ENCODE results near the gene RNF128. TPM values are rescaled to one million over a fixed set of nuclear protein-coding genes. Genes with fewer than 3 reads are reported as not detected.

RNF128 gene, protein sequence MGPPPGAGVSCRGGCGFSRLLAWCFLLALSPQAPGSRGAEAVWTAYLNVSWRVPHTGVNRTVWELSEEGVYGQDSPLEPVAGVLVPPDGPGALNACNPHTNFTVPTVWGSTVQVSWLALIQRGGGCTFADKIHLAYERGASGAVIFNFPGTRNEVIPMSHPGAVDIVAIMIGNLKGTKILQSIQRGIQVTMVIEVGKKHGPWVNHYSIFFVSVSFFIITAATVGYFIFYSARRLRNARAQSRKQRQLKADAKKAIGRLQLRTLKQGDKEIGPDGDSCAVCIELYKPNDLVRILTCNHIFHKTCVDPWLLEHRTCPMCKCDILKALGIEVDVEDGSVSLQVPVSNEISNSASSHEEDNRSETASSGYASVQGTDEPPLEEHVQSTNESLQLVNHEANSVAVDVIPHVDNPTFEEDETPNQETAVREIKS
- not detected in 2 replicates for total RNA-seq

DNA sequence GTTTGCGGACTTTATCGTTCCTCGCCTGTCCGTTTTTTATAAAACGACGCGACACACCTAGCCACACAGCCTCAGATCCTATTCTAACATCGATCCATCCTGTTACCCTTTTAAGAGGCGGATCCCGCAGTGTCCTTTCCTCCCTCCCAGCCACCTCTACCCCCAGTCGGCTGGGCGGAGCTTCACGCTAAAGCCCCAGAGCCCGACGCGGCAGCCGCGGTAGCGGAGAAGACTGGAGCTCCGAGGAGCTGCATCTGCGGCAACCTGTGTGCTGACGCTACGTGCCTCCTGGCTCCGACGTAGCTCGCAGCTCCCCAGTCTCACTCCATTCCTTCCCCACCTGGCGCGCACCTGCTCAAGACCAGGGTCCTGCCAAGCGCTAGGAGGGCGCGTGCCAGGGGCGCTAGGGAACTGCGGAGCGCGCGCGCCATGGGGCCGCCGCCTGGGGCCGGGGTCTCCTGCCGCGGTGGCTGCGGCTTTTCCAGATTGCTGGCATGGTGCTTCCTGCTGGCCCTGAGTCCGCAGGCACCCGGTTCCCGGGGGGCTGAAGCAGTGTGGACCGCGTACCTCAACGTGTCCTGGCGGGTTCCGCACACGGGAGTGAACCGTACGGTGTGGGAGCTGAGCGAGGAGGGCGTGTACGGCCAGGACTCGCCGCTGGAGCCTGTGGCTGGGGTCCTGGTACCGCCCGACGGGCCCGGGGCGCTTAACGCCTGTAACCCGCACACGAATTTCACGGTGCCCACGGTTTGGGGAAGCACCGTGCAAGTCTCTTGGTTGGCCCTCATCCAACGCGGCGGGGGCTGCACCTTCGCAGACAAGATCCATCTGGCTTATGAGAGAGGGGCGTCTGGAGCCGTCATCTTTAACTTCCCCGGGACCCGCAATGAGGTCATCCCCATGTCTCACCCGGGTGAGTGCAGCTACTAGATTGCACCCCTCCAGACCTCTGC lies at the start of gene RNF128:
TSS of gene RNF128 (plus strand) at position 217 of the 953 bp plus-strand sequence. CDS start at position 430, 213 bp downstream.
- intact Hi-C loops (cut with micrococcal nuclease): no loop called here
- no peak for DNase-seq (ENCODE audit: low spot score)
- H3K36me3 Mint-ChIP-seq (ENCODE audit: low read depth): no peaks in the 10 kb centered on the region
- H3K4me1 Mint-ChIP-seq (ENCODE audit: low read depth): no peaks in the 10 kb centered on the region
- peaks cover 41% of the 10 kb centered on the region for H3K27me3 Mint-ChIP-seq (ENCODE audit: low read depth)
- no peaks in the 10 kb centered on the region for H3K9me3 Mint-ChIP-seq
- peak within 1 kb of the TSS; percentile 41 for H3K4me3 Mint-ChIP-seq (ENCODE audit: low read depth)
- H3K27ac Mint-ChIP-seq: no peak within 1 kb of the TSS

DNA sequence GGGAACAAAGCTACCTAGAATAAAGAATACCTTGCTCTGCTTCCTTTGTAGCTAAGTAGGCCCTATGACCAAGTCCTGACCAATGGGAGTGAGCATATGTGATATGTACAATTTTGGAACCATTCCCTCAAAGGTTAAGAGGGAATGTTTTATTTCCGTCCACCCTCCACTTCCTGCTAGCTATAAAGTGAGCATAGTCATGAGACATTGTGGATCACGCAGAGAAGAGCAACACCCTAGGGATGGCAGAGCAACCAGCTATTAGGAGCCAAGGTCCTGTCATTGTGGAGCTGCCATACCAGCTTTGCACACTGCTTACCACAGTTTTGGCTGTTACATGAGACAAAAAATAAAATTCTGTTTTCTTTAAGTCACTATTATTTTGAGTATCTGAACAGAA lies 45.8 kb upstream of the RNF128 start:
- no peak for DNase-seq (ENCODE audit: low spot score)
- no peaks in the 10 kb centered on the region for H3K4me1 Mint-ChIP-seq (ENCODE audit: low read depth)
- intact Hi-C loops (cut with micrococcal nuclease): no loop called here
- H3K27me3 Mint-ChIP-seq (ENCODE audit: low read depth): no peaks in the 10 kb centered on the region
- no peak overlapping the region for H3K27ac Mint-ChIP-seq
- H3K4me3 Mint-ChIP-seq (ENCODE audit: low read depth): no peak overlapping the region
- H3K36me3 Mint-ChIP-seq (ENCODE audit: low read depth): no peaks in the 10 kb centered on the region
- H3K9me3 Mint-ChIP-seq: no peaks in the 10 kb centered on the region

DNA sequence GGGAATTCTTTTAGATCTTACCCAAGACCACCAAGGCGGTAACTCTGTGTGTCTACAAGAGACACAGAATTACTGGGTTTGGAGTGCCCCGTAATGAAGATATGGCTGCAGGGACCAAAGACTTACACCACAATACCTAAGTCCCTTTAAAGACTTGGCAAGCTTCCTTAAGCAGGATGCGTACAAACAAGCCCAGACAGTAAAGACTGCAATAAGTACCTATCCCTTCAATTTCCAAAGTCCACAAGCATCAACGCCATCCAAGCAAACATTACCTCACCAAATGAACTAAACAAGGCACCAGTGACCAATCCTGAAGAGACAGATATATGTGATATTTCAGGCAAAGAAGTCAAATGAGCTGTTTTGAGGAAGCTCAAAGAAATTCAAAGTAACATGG lies 42.3 kb upstream of the RNF128 start:
- intact Hi-C loops (cut with micrococcal nuclease): no loop called here
- Mint-ChIP-seq H3K9me3 (no peaks in the 10 kb centered on the region), H3K36me3 (ENCODE audit: low read depth) (no peaks in the 10 kb centered on the region), H3K27me3 (ENCODE audit: low read depth) (peaks cover 9% of the 10 kb centered on the region), H3K4me1 (ENCODE audit: low read depth) (no peaks in the 10 kb centered on the region), H3K27ac (no peak overlapping the region), H3K4me3 (ENCODE audit: low read depth) (no peak overlapping the region)
- DNase-seq (ENCODE audit: low spot score): no peak

DNA sequence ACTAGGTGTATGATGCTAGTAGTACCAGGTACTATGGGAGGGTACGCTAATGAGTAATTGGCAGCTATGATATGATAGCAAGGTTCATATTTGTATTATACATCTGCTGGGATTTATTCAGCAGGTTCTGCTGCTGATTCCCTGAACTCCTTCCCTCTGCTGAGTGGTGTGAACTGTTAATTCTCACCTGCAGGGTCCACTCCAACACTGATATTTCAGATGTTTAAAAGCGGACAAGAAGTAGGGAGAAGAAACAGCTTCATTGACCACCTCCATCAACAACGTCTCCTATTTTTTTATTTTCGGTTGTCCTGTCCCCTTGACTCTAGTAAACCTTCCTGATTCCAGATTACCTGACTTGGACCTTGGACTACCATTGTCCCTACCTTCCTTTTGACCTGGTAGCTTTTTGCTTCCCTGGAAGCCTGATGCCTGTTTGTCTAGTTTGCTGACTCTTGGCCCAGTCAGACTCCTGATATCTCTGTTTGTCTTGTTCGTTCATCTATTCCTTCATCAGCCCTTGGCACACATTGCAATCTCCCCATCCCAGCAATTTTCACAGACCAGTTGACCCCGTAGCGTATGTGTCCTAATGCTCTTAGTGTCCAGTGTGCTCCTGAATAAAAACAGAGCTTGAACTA lies 34.0 kb upstream of the RNF128 start:
- H3K9me3 Mint-ChIP-seq: no peaks in the 10 kb centered on the region
- no peak overlapping the region for H3K4me3 Mint-ChIP-seq (ENCODE audit: low read depth)
- no peak for DNase-seq (ENCODE audit: low spot score)
- peaks cover 14% of the 10 kb centered on the region for H3K27me3 Mint-ChIP-seq (ENCODE audit: low read depth)
- H3K36me3 Mint-ChIP-seq (ENCODE audit: low read depth): no peaks in the 10 kb centered on the region
- H3K27ac Mint-ChIP-seq: no peak overlapping the region
- no peaks in the 10 kb centered on the region for H3K4me1 Mint-ChIP-seq (ENCODE audit: low read depth)
- intact Hi-C loops (cut with micrococcal nuclease): no loop called here

DNA sequence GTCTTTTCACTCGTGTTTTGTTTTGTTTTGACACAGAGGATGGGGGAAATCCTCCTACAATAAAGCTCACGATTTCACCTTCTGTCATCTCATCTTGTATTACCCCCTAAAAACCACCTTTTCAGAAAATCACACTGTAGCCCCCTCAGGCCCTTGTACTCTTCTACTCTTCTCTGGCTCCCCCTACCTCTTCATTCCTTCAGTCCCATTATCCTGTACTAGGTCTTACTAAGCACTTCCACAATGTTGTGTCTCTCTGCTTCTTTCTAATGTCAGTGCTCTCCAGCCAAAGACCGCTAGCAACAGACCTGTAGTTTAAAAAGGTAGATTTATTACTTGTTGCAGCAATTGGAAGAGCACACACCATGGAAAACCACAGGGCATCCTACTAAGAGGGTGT lies 30.0 kb upstream of the RNF128 start:
- DNase-seq (ENCODE audit: low spot score): no peak
- H3K4me1 Mint-ChIP-seq (ENCODE audit: low read depth): no peaks in the 10 kb centered on the region
- H3K27me3 Mint-ChIP-seq (ENCODE audit: low read depth): peaks cover 4% of the 10 kb centered on the region
- no peaks in the 10 kb centered on the region for H3K36me3 Mint-ChIP-seq (ENCODE audit: low read depth)
- intact Hi-C loops (cut with micrococcal nuclease): no loop called here
- no peak overlapping the region for H3K27ac Mint-ChIP-seq
- H3K4me3 Mint-ChIP-seq (ENCODE audit: low read depth): no peak overlapping the region
- H3K9me3 Mint-ChIP-seq: no peaks in the 10 kb centered on the region

DNA sequence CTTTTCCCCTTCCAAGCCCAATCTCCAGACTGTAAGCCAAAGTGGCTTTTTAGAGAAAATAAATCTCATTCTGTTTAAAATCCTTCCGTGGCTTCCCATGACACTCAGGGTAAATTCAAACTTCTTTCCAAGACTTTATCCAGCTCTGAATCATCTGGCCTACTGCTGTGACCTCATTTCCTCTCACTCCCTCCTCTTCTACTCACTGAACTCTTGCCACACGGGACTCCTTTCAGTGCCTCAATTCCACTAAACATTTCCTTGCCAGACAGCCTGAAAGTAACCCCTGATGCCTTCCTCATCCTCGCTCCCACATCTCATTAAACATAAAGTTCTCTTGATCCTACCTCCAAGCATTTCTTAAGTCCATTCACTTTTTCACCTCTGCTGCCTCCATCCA lies 27.8 kb upstream of the RNF128 start:
- H3K9me3 Mint-ChIP-seq: no peaks in the 10 kb centered on the region
- DNase-seq (ENCODE audit: low spot score): no peak
- no peak overlapping the region for H3K27ac Mint-ChIP-seq
- no peaks in the 10 kb centered on the region for H3K36me3 Mint-ChIP-seq (ENCODE audit: low read depth)
- no peak overlapping the region for H3K4me3 Mint-ChIP-seq (ENCODE audit: low read depth)
- intact Hi-C loops (cut with micrococcal nuclease): no loop called here
- no peaks in the 10 kb centered on the region for H3K4me1 Mint-ChIP-seq (ENCODE audit: low read depth)
- peaks cover 4% of the 10 kb centered on the region for H3K27me3 Mint-ChIP-seq (ENCODE audit: low read depth)

DNA sequence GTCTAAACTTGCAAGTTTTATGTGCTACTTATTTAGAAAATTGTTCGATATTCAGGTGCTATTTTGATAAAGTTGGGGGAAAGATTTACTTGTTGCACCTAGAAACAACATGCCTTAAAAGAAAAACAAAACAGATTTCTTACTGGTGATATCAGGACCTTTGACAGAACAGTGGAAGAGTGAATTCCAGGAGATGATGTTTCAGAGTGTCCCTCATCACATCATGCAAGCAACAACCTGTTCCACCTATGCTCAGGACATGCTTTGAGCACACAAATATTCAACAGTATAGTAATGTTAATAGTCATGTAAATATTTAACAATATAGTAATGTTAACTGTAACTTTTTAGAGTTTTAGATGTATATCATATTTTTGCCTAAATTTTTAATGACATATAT lies 23.9 kb upstream of the RNF128 start:
- intact Hi-C loops (cut with micrococcal nuclease): no loop called here
- Mint-ChIP-seq H3K4me1 (ENCODE audit: low read depth) (no peaks in the 10 kb centered on the region), H3K9me3 (no peaks in the 10 kb centered on the region), H3K36me3 (ENCODE audit: low read depth) (no peaks in the 10 kb centered on the region), H3K4me3 (ENCODE audit: low read depth) (no peak overlapping the region), H3K27me3 (ENCODE audit: low read depth) (no peaks in the 10 kb centered on the region), H3K27ac (no peak overlapping the region)
- no peak for DNase-seq (ENCODE audit: low spot score)

DNA sequence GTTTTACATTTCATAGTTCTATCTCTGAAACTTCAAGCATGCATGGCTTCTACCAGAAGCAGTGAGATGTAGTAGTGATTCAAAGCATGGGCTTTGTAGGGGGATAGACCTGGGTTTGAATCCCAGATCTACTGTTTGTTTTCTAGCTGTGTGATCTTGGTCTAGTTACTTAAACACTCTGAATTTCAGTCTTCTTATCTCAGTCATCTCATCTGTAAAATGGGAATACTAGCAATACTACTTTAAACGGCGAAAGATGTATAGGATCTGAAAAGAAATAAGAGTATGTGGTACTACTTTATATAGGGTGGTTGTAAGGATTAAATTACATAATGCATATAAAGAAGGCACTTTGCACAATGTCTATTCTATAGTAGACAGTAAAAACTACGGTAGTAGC lies 20.0 kb upstream of the RNF128 start:
- H3K4me1 Mint-ChIP-seq (ENCODE audit: low read depth): no peaks in the 10 kb centered on the region
- DNase-seq (ENCODE audit: low spot score): no peak
- H3K27me3 Mint-ChIP-seq (ENCODE audit: low read depth): no peaks in the 10 kb centered on the region
- H3K36me3 Mint-ChIP-seq (ENCODE audit: low read depth): no peaks in the 10 kb centered on the region
- no peak overlapping the region for H3K4me3 Mint-ChIP-seq (ENCODE audit: low read depth)
- no peaks in the 10 kb centered on the region for H3K9me3 Mint-ChIP-seq
- intact Hi-C loops (cut with micrococcal nuclease): no loop called here
- H3K27ac Mint-ChIP-seq: no peak overlapping the region

DNA sequence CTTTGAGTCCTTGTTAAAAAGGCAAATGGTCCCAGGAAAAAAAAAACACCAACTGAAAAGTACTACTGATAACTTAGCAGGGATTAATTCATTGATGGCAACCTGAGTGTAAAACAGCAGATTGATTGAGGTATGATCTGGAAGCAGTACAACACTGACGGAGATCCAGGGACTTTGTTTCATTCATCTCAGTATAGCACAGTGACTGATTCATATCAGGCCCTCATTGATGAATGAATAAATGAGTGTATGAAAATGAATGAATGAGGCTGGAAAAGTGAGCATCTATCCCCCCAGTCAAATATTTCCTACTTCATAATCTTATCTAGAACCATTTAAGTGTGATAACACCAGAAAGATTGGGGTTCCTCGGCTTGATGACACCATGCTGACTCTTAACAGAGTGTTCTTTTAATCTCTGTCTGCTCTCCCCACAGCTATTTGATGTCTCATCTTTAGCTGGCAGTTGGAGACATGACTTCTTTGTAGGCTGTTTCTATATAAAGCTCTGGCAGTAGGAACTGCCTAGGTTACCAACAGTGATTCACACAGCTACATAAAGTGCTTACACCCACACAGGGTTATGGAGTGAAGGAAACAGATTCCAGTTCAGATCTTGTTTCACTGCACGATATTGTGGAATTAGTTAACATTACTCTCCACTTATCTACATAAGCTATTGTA lies 18.6 kb upstream of the RNF128 start:
- no peak for DNase-seq (ENCODE audit: low spot score)
- Mint-ChIP-seq H3K9me3 (no peaks in the 10 kb centered on the region), H3K36me3 (ENCODE audit: low read depth) (no peaks in the 10 kb centered on the region), H3K4me3 (ENCODE audit: low read depth) (no peak overlapping the region), H3K4me1 (ENCODE audit: low read depth) (no peaks in the 10 kb centered on the region), H3K27me3 (ENCODE audit: low read depth) (no peaks in the 10 kb centered on the region), H3K27ac (no peak overlapping the region)
- intact Hi-C loops (cut with micrococcal nuclease): no loop called here

DNA sequence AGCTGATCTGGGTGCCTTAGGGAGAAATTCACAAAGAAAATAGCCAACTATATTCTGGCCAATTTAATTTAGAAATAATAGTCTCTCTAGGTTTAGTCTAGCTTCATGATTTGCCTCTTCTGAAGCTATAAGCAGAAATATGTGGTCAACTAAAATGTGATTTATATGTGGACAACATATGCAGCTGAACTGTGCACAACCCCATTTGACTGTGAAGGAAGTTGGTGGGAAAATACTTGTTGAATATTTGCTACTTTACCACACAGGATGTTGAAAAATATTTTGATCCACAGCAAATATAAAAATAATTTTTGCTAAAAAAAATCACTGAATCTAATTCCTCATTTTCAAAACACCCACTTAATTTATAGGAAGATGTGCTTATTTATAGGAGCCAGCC lies 15.7 kb upstream of the RNF128 start:
- no peak overlapping the region for H3K4me3 Mint-ChIP-seq (ENCODE audit: low read depth)
- DNase-seq (ENCODE audit: low spot score): no peak
- H3K36me3 Mint-ChIP-seq (ENCODE audit: low read depth): no peaks in the 10 kb centered on the region
- H3K9me3 Mint-ChIP-seq: no peaks in the 10 kb centered on the region
- intact Hi-C loops (cut with micrococcal nuclease): no loop called here
- H3K27me3 Mint-ChIP-seq (ENCODE audit: low read depth): no peaks in the 10 kb centered on the region
- no peaks in the 10 kb centered on the region for H3K4me1 Mint-ChIP-seq (ENCODE audit: low read depth)
- no peak overlapping the region for H3K27ac Mint-ChIP-seq

DNA sequence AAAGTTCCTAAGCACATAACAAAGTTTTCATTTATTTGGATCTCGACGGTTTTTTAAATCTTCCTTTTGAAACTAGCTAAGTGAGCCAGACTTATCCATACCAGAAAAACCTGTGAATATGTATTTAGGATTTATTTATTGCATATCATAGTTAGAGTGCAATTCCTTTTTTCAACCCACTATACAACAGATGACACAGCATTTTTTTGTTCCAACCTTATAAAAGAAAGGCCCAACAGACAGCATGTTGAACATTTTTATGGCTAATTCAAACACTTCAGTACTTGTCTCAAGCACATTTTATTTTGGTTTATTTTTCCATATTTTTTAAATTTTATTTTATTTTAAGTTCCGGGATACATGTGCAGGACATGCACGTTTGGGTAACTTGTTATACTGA lies 15.1 kb upstream of the RNF128 start:
- DNase-seq (ENCODE audit: low spot score): no peak
- no peak overlapping the region for H3K4me3 Mint-ChIP-seq (ENCODE audit: low read depth)
- H3K4me1 Mint-ChIP-seq (ENCODE audit: low read depth): no peaks in the 10 kb centered on the region
- no peak overlapping the region for H3K27ac Mint-ChIP-seq
- H3K36me3 Mint-ChIP-seq (ENCODE audit: low read depth): no peaks in the 10 kb centered on the region
- peaks cover 2% of the 10 kb centered on the region for H3K27me3 Mint-ChIP-seq (ENCODE audit: low read depth)
- H3K9me3 Mint-ChIP-seq: no peaks in the 10 kb centered on the region
- intact Hi-C loops (cut with micrococcal nuclease): no loop called here

DNA sequence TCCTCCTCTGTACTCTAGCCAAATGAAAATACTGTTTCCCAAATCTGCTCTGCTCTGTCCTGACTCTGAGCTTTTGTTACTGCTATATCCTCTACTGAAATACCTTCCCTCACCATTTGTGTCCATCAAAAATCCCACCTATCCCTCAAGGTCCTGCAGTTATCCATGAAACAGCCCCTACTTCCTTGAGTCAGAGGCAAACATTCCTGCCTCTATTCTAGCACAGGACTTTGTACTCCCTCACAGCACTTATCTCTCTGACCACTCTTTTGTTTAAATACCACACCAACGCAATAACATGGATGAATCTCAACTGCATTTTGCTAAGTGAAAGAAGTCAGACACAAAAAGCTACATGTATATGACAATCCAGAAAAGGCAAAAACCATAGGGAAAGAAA lies 10.5 kb upstream of the RNF128 start:
- Mint-ChIP-seq H3K27me3 (ENCODE audit: low read depth) (peaks cover 2% of the 10 kb centered on the region), H3K27ac (no peak overlapping the region), H3K9me3 (no peaks in the 10 kb centered on the region), H3K4me3 (ENCODE audit: low read depth) (no peak overlapping the region), H3K4me1 (ENCODE audit: low read depth) (no peaks in the 10 kb centered on the region), H3K36me3 (ENCODE audit: low read depth) (no peaks in the 10 kb centered on the region)
- intact Hi-C loops (cut with micrococcal nuclease): no loop called here
- no peak for DNase-seq (ENCODE audit: low spot score)
